GM19023 (cell line): ENCODE measurements around the gene FLT3.
"Not testable (repeated sequence)": the region's sequence is repeated elsewhere in the genome, so short reads cannot be mapped to it uniquely, and the experiment has no call there.

Experiments
- ATAC-seq: cut with Tn5 transposase; IDR thresholded peaks from one replicate; pipeline ENCODE4 v1.9.1; 2021; ENCODE audit warnings: mild to moderate bottlenecking, moderate library complexity; ENCODE audit not compliant: unreplicated experiment

The FLT3 gene

DNA sequence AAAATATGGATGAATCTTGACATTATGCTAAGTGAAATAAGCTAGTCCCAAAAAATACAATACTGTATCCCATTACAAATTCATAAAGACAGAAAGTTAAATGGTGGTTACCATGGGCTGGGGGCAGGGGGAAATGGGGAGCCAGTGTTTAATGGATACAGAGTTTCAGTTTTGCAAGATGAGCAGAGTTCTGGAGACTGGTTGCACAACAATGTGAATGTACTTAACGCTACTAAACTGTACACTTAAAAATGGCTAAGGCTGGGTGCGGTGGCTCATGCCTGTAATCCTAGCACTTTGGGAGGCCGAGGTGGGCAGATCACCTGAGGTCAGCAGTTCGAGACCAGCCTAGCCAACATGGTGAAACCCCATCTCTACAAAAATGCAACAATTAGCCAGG, 1.5 kb upstream of the FLT3 start:
- ATAC-seq = not testable (repeated sequence)

DNA sequence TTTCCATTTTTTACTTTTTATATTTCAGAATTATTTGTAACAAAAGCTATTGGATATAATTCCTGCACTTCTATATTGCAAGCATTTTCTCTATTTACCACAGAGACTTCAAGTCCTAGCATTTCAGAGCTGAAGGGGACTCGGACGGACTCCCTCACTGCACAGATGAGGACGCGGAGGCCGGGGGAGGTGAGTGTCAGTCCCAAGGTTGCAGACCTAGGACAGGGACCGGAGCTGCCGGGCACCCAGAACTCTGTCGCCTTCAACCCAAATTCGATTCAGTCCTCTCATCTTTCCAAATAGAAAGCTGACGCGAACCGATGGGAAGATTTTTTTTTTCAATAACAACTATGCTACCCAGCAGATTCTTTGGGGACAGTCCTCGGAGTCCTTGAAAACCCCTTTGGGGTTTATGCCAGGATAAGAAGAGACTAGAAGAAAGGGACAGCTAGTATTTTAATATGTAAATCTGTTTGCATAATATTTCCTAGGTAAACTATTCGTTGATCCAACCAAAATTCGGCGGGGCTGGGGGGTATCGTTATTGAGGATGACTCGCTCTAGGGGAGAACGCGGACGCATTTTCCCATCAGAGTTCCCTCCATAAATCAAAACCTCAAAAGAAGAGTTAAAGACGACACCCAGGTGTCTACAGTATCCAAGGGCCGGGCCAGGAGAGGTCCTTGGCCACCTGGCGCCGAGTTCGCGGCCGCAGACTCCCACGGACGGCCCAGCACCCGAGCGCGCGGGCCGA, 803 bp downstream of the FLT3 start:
- ATAC-seq = no peak

- no peak for ATAC-seq
Measured at GRCh38 chr13:28097503-28097902, 2.9 kb downstream of the FLT3 start.

DNA sequence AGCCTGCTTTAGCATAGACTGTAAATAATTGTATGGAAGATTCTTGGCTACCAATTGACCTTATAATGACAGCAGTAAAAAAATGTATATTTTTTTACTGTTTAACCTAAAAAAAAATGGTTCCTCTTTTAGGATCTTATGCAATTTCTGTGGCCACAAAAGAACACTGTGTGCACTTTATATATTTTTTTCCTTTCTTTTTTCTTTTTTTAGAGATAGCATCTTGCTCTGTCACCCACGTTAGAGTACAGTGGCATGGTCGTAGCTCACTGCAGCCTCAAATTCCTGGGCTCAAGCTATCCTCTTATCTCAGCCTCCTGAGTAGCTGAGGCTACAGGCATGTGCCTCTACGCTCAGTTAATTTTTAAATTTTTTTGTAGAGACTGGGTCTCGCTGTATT, 6.1 kb downstream of the FLT3 start:
- no peak for ATAC-seq

GRCh38 chr13:28093881-28094280, 6.5 kb downstream of the FLT3 start:
- no peak for ATAC-seq

- ATAC-seq = no peak
Measured at GRCh38 chr13:28092431-28092830, 7.9 kb downstream of the FLT3 start.

GRCh38 chr13:28089065-28089464, 11.3 kb downstream of the FLT3 start:
- ATAC-seq = no peak

- not testable (repeated sequence) for ATAC-seq
Measured at GRCh38 chr13:28077820-28078219, 22.6 kb downstream of the FLT3 start.

- ATAC-seq = no peak
Measured at GRCh38 chr13:28077231-28077630, 23.1 kb downstream of the FLT3 start.

GRCh38 chr13:28071424-28071823, 29.0 kb downstream of the FLT3 start:
- ATAC-seq = no peak

- ATAC-seq = no peak
Measured at GRCh38 chr13:28067491-28067890, 32.9 kb downstream of the FLT3 start.

- ATAC-seq = no peak
Measured at GRCh38 chr13:28058866-28059613, 41.3 kb downstream of the FLT3 start.

GRCh38 chr13:28056970-28057712, 43.2 kb downstream of the FLT3 start:
- ATAC-seq = no peak

DNA sequence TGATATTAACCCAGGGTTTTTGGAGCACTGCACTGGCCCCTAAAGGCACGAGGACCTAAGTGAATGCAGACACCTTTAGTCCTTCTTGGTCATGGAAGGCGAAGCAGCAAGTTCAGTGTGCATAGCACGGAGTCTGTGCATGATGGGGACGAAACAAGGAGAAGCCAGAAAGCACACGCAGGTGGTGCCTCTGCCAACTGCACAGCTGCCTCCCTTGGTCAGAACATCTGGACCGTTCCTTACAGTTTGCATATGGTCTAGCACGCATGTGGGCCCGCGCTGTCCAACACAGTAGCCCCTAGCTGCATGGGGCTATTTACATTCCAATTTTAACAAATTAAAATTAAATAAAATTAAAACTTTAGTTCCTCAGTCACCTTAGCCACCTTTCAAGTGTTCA, 44.0 kb downstream of the FLT3 start:
- ATAC-seq = no peak

- ATAC-seq = no peak
Measured at GRCh38 chr13:28055357-28055756, 45.0 kb downstream of the FLT3 start.

DNA sequence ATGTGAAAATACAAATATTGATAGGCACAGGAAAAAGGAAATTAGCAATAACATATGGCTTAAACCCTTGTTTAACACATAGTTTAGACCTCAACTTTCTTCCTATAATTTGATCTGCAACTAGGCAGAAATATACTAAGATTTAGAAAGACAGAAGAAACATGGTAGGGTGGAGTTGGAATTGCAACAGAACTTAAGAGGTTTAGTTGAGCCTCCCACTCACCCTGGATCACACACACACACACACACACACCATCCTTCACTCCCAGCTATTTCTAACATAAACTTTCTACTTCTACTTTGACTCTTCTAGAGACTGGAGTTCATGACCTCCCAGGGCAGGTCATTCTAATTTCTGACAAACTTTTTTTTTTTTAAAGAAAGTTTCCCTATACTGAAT, 47.4 kb downstream of the FLT3 start:
- ATAC-seq = no peak

GRCh38 chr13:28049880-28050875, 50.2 kb downstream of the FLT3 start:
- ATAC-seq = peak; percentile 46

DNA sequence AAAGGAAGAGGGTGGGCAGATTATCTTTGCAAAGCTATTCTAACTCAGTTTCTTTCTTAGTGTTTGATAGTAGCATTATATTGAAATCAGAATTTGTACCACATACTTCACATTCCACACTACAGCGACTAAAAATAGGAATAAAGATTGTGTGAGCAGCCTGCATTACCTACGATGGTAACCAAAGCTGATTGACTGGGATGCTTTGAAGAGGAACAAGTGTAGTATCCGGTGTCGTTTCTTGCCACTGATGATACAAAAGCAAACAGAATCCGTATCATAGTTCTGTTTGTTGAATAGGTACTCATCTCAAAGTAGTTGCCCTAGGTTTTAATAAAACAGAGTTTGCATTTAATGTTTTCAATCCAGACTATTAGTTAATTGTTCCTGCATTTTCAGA, 51.2 kb downstream of the FLT3 start:
- no peak for ATAC-seq

- ATAC-seq = no peak
Measured at GRCh38 chr13:28048768-28049167, 51.6 kb downstream of the FLT3 start.

DNA sequence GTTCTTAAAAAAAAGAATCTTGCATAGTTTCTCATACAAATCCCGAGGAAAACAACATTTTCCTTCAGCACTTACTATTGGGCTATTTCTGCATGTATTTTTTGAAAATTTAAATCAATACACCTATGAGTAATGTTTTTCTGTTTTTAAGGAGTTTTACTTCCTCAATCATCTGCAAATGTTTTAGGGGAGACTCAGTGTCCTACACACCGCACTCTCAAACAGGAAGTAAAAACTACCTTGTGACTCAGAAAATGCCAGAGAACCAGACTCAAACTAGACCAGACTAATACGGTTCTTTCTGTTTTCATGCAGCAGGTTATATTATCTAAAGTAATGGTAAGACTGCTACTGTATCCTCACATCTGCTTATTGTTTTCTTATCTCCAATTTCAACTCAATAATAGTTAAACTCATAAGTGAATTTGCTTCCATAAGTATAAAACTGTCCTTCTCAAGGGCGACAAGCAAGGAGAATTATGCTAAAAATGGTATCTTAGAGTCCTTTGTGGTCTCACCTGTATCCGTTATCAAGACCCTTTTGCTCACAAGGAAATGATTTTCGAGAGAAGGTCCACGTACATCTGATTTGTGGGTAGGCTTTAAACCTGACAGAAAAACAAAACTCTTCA, 52.5 kb downstream of the FLT3 start:
- peak; percentile 89 for ATAC-seq
